ENCODE results near the gene ADAMTS5.

DNA sequence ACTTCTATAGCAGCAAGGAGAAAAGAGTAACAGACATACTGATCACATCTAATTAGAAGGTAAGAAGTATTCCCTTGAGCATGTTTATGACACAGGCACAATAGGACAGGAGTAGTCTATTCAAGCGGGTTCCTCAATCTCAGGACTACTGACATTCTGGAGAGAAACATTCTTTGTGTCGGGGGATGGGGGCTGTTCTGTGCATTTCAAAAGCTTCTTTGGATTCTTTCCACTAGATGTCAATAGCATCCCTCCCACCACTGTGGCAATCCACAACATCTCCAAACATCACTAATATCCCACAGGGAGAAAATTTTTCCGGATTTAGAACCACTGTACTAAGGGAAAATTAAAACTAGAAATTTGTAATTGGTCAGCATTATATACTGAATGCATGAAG lies 56.9 kb downstream of the ADAMTS5 start:
- TF ChIP-seq CREB1 (IDR thresholded peaks at IDR 0.05) (no peak), CREB1 (CRISPR knock-in tag; IDR thresholded peaks at IDR 0.05) (no peak), TEAD2 (tag; IDR thresholded peaks at IDR 0.05) (no peak), POLR2H (tag; IDR thresholded peaks at IDR 0.05; ENCODE audit: low read depth) (no peak), KDM1A (IDR thresholded peaks at IDR 0.05) (no peak), HDGF (IDR thresholded peaks at IDR 0.05) (no peak), TAF1 (IDR thresholded peaks at IDR 0.05; ENCODE audit: control insufficient read depth, extremely low read depth, insufficient read depth, low read length, severe bottlenecking) (no peak)
- TF ChIP-seq, protein P1, sequence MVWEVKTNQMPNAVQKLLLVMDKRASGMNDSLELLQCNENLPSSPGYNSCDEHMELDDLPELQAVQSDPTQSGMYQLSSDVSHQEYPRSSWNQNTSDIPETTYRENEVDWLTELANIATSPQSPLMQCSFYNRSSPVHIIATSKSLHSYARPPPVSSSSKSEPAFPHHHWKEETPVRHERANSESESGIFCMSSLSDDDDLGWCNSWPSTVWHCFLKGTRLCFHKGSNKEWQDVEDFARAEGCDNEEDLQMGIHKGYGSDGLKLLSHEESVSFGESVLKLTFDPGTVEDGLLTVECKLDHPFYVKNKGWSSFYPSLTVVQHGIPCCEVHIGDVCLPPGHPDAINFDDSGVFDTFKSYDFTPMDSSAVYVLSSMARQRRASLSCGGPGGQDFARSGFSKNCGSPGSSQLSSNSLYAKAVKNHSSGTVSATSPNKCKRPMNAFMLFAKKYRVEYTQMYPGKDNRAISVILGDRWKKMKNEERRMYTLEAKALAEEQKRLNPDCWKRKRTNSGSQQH (CRISPR knock-in tag; IDR thresholded peaks at IDR 0.05) = no peak
- TF ChIP-seq, protein P2, sequence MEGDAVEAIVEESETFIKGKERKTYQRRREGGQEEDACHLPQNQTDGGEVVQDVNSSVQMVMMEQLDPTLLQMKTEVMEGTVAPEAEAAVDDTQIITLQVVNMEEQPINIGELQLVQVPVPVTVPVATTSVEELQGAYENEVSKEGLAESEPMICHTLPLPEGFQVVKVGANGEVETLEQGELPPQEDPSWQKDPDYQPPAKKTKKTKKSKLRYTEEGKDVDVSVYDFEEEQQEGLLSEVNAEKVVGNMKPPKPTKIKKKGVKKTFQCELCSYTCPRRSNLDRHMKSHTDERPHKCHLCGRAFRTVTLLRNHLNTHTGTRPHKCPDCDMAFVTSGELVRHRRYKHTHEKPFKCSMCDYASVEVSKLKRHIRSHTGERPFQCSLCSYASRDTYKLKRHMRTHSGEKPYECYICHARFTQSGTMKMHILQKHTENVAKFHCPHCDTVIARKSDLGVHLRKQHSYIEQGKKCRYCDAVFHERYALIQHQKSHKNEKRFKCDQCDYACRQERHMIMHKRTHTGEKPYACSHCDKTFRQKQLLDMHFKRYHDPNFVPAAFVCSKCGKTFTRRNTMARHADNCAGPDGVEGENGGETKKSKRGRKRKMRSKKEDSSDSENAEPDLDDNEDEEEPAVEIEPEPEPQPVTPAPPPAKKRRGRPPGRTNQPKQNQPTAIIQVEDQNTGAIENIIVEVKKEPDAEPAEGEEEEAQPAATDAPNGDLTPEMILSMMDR (IDR thresholded peaks at IDR 0.05 in 2 of 3, conservative IDR thresholded peaks at IDR 0.05 in 1 of 3; ENCODE audit: insufficient read depth in 2 of 3, low read depth in 1 of 3, low read length in 3 of 3) = no peak
- TF ChIP-seq, protein P3, sequence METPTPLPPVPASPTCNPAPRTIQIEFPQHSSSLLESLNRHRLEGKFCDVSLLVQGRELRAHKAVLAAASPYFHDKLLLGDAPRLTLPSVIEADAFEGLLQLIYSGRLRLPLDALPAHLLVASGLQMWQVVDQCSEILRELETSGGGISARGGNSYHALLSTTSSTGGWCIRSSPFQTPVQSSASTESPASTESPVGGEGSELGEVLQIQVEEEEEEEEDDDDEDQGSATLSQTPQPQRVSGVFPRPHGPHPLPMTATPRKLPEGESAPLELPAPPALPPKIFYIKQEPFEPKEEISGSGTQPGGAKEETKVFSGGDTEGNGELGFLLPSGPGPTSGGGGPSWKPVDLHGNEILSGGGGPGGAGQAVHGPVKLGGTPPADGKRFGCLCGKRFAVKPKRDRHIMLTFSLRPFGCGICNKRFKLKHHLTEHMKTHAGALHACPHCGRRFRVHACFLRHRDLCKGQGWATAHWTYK (CRISPR knock-in tag; IDR thresholded peaks at IDR 0.05) = no peak

Measured in K562 (cell line).